Measurements from ENCODE around the gene C2CD2.

C2CD2 gene

DNA sequence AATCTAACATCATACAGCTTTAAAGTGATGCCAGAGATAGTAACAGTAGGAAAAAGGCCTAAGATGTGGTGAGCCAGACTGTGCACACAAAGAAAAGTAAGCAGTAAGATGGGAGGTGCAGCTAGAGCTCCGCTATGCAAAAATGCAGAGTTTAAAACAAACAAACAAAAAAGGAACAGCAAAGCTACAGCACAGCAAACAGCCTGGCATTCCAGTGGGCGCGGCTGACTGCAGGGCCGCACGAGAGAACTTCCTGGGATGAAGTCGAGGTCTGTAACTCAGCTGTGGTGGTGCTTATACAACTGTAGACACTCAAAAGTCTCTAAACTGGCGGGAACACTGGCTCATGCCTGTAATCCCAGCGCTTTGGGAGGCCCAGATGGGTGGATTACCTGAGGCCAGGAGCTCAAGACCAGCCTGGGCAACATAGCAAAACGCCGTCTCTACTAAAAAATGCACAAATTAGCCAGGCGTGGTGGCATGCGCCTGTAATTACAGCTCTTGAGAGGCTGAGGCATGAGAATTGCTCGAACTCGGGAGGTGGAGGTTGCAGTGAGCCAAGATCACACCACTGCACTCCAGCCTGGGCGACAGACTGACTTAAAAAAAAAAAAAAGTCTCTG lies 104.7 kb downstream of the C2CD2 start:
- no peak for DNase-seq (ENCODE audit: low spot score)
- in situ Hi-C loops (cut with MboI; ENCODE audit: low sequenced_read_pairs, unreplicated experiment): no loop called here
- no peak for TF ChIP-seq CTCF (IDR thresholded peaks at IDR 0.05; ENCODE audit: borderline replicate concordance, control extremely low read depth, extremely low read depth, insufficient read depth, missing control alignments)

DNA sequence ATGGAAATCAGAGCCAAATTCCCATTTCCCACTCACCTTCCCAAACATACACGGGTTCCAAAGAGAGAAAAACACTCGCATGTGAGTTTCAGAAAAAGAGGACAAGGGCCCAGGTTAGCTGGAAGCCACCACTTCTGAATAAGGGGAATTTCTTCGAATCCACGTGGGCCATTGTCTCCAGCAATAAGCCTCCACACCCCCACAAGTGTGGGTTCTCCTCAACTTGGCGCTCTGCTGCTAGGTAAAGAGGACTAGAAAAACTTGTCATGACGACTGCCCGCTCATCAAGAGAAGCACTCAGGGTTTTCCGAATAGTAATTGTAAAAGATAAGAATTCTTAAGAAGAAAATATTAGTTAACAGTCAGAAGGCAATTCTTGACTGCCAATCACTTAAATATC lies 105.3 kb downstream of the C2CD2 start:
- no peak for TF ChIP-seq CTCF (IDR thresholded peaks at IDR 0.05; ENCODE audit: borderline replicate concordance, control extremely low read depth, extremely low read depth, insufficient read depth, missing control alignments)
- DNase-seq (ENCODE audit: low spot score): no peak
- in situ Hi-C loops (cut with MboI; ENCODE audit: low sequenced_read_pairs, unreplicated experiment): no loop called here

DNA sequence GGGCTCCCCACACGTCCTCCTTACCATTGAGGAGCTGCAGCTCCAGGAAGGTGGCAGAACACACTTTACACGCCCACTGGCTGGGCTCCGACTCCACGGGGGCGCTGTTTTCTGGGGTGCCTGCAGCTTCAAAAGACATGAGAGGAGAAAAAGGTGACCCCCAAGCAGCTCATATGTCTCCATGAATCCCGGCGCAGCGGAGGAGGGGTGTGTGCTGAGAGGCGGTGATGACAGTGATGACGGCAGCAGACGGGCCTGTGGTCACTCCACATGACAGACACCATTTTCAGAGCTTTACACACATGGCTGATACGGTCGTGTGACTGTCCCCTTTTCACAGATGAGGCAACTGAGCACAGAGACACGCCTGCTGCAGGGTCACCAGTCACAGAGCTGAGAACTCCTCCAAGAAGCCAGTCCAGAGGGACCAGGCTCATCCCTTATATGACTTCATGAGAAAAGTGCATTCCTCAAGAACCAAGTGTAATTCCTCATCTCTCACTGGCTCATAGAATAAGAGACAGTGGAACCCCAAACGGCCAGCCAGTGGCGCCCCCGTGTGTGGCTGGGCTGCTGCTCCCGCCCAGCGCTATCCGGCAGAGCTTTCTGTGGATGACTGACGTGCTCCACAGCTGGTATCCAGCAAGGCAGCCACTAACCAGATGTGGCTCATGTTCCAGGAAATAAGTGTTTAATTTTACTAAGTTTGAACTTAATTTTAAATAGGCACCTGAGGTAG lies 106.6 kb downstream of the C2CD2 start:
- no peak for TF ChIP-seq CTCF (IDR thresholded peaks at IDR 0.05; ENCODE audit: borderline replicate concordance, control extremely low read depth, extremely low read depth, insufficient read depth, missing control alignments)

DNA sequence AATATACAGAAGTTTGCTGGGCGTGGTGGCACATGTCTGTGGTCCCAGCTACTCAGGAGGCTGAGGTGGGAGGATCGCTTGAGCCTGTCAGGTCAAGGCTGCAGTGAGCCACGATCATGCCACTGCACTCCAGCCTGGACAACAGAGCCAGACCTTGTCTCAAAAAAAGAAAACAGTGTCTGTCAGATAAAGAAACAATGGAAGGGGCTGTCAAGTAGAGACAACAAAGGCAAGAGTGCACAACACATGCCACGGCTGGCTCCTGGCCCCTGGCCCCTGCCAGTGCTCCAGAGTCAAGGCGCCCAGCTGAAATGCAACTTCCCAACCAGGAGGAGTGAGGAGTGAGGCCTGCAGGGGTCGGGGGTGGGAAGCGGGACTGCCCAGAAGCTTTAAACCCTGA lies 107.3 kb downstream of the C2CD2 start:
- in situ Hi-C loops (cut with MboI; ENCODE audit: low sequenced_read_pairs, unreplicated experiment): no loop called here
- no peak for TF ChIP-seq CTCF (IDR thresholded peaks at IDR 0.05; ENCODE audit: borderline replicate concordance, control extremely low read depth, extremely low read depth, insufficient read depth, missing control alignments)
- no peak for DNase-seq (ENCODE audit: low spot score)

More for the DNA sequence above, 106.6 kb downstream of the C2CD2 start:
- in situ Hi-C loops (cut with MboI; ENCODE audit: low sequenced_read_pairs, unreplicated experiment): no loop called here
- no peak for DNase-seq (ENCODE audit: low spot score)

- no peak for TF ChIP-seq CTCF (IDR thresholded peaks at IDR 0.05; ENCODE audit: borderline replicate concordance, control extremely low read depth, extremely low read depth, insufficient read depth, missing control alignments)
- in situ Hi-C loops (cut with MboI; ENCODE audit: low sequenced_read_pairs, unreplicated experiment): no loop called here
- DNase-seq (ENCODE audit: low spot score): no peak
These were observed 107.8 kb downstream of the C2CD2 start for GRCh38 chr21:41846033-41846317.

GRCh38 chr21:41845310-41846032 lies 108.3 kb downstream of the C2CD2 start:
- in situ Hi-C loops (cut with MboI; ENCODE audit: low sequenced_read_pairs, unreplicated experiment): no loop called here
- no peak for TF ChIP-seq CTCF (IDR thresholded peaks at IDR 0.05; ENCODE audit: borderline replicate concordance, control extremely low read depth, extremely low read depth, insufficient read depth, missing control alignments)
- no peak for DNase-seq (ENCODE audit: low spot score)
